HG02759 (cell line): ENCODE data around the gene TBC1D12.
"Not testable (repeated sequence)": the region's sequence is repeated elsewhere in the genome, so short reads cannot be mapped to it uniquely, and the experiment has no call there.

Experiments used
- ATAC-seq: cut with Tn5 transposase; IDR thresholded peaks from one replicate; pipeline ENCODE4 v1.9.1; 2021; ENCODE audit warnings: mild to moderate bottlenecking, moderate library complexity; ENCODE audit not compliant: unreplicated experiment

The TBC1D12 gene

DNA sequence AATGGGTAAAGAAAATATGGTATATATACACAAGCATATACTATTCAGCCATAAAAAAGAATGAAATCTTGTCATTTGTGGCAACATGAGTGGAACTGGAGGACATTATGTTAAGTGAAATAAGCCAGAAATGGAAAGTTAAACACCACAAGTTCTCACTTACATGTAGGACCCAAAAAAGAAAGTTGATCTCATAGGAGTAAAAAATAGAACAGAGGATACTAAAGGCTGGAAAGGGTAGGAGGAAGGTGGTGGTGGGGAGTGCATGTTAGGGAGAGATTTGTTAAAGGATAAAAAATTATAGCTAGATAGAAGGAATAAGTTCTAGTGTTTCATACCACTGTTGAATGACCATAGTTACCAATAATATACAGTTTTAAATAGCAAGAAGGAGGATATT lies 48.4 kb downstream of the TBC1D12 start:
- no peak for ATAC-seq

DNA sequence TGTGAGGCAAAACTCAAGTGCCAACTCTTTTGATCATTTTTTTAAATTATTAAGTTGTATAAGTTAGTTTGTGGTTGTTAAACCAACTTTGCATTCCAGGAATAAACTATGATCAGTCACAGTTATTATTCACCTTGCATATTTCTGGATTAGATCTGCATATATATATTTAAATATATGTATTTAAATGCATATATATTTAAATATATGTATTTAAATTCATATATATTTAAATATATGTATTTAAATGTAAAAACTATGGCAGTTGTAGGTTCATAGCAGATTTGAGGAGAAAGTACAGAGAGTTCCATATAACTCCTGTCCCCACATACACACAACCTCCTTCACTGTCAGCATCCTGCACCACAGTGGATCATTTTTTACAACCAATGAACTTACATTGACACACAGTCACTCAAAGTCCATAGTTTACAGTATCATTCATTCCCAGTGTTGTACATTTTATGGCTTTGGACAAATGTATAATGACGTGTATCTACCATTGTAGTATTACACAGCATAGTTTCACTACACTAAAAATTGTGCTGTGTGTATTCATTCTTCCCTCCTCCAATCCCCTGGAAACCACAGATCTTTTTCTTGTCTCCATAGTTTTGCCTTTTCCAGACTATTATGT lies 49.7 kb downstream of the TBC1D12 start:
- no peak for ATAC-seq

DNA sequence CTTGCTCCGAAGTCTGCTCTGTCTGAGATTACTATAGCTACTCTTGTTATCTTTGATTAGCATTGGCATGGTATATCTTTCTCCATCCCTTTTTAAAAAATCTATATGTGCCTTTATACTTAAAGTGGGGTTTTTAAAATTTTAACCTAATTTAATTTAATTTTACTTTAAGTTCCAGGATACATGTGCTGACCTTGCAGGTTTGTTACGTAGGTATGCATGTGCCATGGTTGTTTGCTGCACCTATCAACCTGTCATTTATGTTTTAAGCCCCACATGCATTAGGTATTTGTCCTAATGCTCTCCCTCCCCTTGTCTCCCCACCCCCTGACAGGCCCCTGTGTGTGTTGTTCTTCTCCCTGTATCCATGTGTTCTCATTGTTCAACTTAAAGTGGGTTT lies 54.6 kb downstream of the TBC1D12 start:
- ATAC-seq: no peak

DNA sequence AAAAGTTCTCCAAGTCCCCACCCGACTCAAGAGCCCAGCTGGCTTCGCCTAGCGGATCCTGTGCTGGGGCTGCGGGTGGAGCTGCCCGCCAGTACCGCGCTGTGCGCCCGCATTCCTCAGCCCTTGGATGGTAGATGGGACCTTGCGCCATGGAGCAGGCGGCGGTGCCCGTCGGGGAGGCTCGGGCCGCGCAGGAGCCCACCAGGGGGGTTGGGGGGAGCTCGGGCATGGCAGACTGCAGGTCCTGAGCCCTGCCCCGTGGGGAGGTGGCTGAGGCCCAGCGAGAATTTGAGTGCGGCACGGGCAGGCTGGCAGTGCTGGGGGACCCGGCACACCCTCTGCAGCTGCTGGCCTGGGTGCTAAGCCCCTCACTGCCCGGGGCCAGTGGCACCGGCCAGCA lies 57.0 kb downstream of the TBC1D12 start:
- ATAC-seq: no peak

DNA sequence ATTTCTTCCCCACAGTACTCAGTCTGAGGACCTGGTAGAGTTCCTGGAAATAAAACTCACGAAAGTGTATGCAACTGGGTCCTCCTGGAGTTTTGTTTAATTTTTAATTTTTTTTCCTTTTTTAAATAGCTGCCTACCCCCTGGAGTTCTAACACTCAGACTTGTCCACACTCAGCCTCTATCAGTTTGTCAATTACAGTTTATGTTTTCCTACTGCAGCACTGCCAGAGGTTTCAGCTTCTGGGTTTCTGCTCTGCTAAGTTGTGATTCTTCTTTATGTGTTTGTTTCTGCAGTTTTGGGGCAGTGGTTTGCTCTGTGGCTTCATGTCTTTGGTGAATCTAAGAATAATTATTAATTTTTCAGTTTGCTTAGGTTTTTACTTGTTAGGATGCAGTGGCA lies 59.2 kb downstream of the TBC1D12 start:
- ATAC-seq: no peak

DNA sequence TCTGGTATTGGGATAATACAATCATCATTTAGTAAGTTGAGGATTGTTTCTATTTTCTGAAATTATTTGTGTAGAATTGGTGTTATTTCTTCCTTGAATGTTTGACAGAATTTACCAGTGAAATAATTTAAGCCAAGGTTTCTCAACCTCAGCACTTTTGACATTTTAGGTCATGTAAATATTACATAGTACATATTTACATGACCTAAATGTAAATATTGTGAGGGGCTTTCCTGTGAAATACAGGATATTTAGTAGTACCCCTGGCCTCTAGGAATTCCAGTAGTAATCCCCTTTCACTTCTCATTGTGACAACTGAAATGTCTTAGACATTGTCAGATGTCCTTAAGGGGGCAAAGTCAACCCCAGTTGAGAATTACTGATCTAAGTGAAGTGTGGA lies 59.8 kb downstream of the TBC1D12 start:
- ATAC-seq: no peak

DNA sequence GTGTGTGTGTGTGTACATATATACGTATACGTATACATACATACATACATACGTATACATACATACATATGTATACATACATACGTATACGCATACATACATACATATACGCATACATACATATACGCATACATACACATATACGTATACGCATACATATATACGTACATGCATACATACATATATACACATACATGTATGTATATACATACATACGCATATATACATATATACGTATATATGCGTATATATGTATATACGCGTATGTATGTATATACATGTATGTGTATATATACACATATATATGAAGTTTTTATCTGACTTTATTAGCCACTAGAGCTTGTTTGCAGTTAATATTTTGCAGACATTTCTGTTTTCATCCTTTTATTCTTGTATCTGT lies 63.3 kb downstream of the TBC1D12 start:
- ATAC-seq: no peak

DNA sequence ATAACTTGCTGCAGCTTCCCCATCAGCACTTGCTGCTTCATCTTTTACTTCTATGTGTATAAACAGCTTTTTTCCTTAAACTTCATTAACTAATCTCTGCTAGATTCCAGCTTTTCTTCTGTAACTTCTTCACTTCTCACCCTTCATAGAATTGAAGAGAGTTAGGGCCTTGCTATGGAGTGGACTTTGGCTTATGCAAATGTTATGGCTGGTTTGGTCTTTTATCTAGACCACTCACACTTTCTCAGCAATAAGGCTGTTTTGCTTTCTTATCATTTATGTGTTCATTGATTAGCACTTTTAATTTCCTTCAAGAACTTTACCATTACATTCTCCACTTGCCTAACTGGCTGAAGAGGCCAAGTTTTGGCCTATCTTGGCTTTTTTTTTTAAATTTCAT lies 79.1 kb downstream of the TBC1D12 start:
- no peak for ATAC-seq

DNA sequence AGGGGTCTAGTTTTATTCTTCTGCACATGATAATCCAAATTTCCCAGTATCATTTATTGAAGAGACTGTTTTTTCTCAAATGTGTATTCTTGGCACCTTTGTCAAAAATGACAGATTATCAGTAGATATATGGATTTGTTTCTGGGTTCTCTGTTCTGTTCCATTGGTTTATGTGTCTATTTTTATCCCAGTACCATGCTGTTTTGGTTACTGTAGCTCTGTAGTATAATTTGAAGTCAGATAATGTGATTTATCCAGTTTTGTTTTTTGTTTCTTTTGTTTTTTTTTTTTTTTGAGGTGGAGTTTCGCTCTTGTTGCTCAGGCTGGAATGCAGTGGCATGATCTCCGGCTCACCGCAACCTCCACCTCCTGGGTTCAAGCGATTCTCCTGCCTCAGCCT lies 81.6 kb downstream of the TBC1D12 start:
- ATAC-seq: no peak

DNA sequence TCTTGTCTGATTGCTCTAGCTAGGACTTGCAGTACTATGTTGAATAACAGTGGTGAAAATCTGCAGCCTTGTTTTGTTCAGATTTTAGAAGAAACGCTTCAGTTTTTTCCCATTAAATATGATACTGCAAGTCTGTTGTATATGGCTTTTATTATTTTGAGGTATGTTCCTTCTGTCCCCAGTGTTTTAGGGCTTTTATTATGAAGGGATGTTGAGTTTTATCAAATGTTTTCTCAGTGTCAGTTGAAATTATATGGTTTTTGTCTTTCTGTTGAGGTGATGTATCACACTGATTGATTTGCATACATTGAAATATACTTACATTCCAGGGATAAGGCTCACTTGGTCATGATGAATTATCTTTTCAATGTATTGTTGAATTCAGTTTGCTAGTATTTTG lies 82.8 kb downstream of the TBC1D12 start:
- no peak for ATAC-seq

DNA sequence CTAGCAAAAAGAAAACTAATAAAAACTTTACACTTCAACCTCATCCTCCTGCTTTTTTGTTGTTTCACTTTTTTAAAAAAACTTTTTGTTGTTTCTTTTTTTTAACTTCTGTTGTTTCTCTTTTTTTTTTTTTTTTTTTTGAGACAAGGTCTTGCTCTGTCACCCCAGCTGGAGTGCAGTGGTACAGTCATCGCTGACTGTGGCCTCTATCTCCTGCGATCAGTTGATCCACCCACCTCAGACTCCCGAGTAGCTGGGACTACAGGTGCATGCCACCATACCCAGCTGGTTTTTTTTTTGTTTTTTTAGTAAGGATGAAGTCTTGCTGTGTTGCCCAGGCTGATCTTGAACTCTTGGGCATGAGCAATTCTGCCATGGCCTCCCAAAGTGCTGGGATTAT lies 85.2 kb downstream of the TBC1D12 start:
- no peak for ATAC-seq

DNA sequence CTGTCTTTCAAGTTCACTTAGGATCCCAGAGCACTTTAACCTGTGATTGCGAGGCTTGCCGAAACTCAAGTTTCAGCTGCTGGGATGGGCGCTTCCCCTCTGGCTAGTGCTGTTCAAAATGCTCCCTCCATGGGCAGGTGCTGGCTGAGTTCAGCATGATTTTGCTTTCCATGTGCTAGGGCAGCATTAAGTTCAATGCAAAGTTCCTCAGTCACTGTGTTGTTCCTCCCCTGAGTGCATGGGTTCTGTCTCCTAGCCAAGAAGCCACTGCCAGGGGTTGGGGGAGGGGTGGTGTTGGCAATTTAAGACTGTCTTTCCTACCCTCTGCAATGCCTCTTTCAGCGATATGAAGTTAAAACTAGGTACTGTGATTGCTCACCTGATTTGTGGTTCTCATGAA lies 86.8 kb downstream of the TBC1D12 start:
- no peak for ATAC-seq

DNA sequence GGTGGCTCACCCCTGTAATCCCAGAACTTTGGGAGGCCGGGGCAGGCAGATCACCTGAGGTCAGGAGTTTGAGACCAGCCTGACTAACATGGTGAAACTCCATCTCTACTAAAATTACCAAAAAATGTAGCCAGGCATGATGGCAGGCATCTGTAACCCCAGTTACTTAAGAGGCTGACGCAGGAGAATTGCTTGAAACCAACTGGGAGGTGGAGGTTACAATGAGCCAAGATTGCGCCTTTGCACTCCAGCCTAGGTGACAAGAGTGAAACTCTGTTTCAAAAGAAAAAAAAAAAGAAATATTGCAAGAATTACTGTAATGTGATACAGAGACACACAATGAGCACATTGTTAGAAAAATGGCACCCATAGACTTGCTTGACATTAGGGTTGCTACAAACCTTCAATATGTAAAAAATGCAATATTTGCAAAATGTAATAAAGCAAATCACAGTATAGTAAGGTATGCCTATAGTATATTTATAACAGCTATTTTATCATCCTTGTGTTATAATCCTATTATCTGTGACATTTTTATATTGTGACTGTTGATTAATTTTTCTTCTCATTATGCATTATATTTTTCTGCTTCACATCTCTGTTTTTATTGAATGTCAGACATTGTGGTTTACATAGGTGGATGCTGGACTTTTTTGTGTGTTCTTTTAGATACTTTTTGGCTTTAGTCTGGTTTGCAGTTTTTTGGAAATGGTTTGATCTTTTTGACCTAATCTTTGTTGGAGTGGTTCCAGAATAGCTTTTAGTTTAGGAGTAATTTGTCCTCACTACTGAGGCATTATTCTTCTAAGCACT lies 87.8 kb downstream of the TBC1D12 start:
- ATAC-seq: no peak

DNA sequence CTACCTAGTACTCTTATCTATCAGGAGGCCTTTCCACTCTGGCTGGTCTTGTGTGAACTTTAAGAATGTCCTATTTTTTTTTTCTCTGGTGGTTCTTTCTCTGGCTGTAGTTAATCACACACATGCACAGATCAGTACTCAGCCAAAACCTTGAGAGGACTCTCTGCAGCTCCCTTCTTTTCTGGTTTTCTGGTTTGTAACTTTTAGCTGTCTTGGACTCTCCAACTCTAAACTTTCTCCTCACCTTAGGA lies 88.4 kb downstream of the TBC1D12 start:
- ATAC-seq: no peak

DNA sequence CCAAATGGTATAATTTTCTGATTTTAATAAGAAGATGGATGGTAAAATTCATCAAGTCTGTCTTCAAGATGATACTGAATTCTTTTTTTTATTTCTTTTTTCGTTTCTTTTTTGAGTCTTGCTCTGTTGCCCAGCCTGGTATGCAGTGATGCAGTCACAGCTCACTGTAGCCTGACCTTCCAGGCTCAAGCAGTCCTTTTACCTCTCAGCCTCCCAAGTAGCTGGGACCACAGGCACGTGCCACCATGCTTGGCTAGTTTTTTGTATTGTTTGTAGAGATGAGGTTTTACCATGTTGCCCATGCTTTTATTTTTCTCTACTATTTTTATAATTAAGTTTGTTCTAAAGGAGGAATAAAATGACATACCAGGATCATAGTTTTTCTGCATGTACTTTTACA lies 91.1 kb downstream of the TBC1D12 start:
- ATAC-seq: peak; percentile 40

DNA sequence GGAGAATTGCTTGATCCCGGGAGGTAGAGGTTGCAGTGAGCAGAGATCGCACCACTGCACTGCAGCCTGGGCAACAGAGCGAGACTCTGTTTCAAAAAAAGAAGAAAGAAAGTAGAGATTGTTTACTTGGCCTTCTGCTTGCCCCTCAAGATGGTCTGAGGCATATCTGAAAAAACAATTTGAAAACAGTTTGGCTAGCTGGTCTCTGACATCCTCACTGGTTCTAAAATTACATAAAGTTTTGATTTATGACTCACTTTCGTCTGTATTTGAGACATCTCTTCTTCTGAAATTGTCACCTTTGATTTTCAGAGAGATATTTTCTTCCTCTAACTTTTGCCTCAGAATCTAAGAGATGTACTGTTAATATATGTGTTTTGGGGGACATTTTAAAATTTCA lies 93.7 kb downstream of the TBC1D12 start:
- peak; percentile 71 for ATAC-seq

DNA sequence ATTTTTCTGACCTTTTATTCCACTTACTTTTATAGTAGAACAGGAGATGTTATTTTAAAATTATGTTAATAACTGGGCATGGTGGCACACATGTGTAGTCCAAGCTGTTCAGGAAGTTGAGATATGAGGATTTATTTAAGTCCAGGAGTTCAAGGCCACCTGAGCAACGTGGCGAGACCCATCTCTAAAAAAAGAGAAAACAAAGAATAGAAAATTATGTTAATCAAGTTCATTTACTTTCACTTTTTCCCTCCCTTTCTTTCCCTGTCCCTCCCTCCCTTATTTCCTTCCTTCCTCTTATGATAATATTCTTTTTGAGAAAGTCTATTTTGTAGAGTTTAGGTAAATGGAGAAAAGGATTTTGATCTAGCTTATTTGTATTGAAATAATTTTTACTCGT lies 94.3 kb downstream of the TBC1D12 start:
- ATAC-seq: no peak

DNA sequence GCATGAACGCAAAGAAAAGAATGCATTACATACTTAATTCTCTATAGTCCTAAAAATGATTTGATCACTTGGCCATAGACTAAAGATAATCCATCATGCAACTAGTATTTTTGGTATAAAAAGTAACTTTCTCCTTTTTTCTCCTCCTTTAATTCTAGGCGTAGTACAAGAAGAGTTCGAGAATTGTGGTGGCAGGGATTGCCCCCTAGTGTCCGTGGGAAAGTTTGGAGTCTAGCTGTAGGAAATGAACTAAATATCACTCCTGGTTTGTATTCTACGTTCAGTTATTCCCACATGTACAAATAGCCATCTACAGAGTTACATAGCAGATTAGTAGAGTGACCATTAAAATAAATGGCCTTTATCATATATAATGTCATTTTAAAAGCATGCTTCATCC lies 97.7 kb downstream of the TBC1D12 start:
- ATAC-seq: no peak

DNA sequence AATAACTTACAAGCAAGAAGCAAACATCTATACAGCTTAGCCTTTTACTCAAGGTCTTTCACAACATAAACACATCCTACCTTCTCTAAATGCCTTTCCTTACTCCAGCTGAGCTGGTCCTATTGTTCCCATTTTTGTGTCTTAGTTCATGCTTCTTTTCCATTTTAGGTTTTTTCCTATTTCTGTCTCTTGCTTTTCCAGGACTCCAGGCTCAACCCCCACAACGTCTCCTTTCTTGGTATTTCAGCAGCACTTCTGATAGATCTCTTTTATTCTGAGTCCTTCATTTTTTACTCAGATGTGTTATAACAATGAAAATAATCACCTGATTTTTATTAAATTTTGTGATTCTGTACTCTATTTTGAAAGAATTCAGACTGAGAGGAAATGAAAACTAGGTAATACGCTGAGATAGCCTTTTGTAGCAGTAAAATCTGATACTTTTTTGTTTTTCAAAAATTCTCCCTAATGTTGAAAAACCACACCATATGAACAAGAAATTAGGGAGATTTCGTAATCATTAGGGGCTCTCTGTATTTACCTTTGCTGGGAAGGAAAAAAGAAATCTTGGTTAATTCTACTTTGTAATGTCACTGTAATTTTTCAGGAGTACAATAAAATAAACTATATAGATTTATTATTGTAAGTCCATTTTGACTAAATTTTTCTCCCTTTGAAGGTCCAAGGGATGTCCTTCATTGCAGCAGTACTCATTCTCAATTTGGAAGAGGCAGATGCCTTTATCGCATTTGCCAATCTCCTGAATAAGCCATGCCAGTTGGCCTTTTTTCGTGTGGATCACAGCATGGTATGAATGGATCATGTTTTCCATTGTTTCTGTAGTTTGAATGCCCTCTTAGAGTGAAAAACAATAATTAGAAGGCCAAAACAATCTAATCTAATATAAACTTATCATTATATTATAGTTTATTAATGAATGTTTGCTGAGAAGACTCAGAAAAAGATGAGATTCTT lies 119.2 kb downstream of the TBC1D12 start:
- ATAC-seq: no peak

DNA sequence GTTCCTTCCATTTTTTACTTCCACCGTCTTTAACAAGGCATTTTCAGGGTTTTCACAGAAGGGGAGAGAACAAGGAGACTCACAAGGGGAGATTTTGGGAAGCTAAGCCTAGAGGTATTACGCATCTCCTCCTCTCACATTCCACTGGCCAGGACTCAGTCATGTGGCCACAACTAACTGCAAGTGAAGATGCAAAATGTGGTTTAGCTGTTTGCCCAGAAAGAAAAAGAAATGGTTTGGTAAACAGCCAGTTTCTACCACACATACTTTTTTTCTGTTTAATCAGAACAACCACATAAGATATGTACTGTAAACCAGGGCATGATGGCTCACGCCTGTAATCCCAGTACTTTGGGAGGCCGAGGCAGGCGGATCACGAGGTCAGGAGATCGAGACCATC lies 121.8 kb downstream of the TBC1D12 start:
- ATAC-seq: no peak

DNA sequence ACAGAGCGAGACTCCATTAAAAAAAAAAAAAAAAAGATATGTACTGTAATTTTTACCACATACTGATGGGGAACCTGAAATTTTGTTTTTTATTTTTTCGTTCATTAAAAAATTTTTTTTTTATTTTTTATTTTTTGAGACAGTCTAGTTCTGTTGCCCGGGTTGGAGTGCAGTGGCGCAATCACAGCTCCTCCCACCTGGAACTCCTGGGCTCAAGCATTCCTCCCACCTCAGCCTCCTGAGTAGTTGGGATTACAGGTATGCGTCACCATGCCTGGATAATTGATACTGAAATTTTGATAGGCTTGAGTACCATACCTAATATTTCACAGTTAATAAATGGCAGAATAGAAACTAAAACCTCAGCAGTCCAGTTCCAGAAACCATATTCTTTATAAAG lies 122.4 kb downstream of the TBC1D12 start:
- ATAC-seq: no peak

DNA sequence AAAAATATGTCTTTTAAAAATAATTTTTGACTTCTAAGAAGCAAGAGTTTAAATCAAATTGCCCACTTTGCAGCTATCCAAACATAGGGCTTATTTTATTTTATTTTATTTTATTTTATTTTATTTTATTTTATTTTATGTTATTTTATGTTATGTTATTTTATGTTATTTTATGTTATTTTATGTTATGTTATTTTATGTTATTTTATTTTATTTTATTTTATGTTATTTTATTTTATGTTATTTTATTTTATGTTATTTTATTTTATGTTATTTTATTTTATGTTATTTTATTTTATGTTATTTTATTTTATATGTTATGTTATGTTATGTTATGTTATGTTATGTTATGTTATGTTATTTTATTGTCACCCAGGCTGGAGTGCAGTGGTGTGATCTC lies 129.2 kb downstream of the TBC1D12 start:
- not testable (repeated sequence) for ATAC-seq
